SU-DHL-6 (cell line): ENCODE results near the gene TMCC3.

Experiments used
- H2AFZ ChIP-seq: fragments of 200-600 bp; sonication (generic); 2 replicates; pipeline ENCODE4 v1.6.1; 2014; ENCODE audit warnings: low read depth, mild to moderate bottlenecking, moderate library complexity, mixed read lengths, antibody characterized with exemption, low read length; ENCODE audit not compliant: severe bottlenecking
- H3F3A ChIP-seq: fragments of 200-600 bp; shearing (Covaris generic); 2 replicates; pipeline ENCODE4 v1.6.0; 2016; ENCODE audit warnings: antibody characterized with exemption, mild to moderate bottlenecking; ENCODE audit not compliant: insufficient read depth
- H3K27ac ChIP-seq: fragments of 200-600 bp; sonication (generic); 2 replicates; pipeline ENCODE4 v1.5.1; 2016; ENCODE audit warnings: low read depth, mild to moderate bottlenecking, low read length, moderate library complexity, mixed read lengths
- H3K27me3 ChIP-seq: fragments of 200-600 bp; sonication (generic), shearing (Covaris generic); 2 replicates; pipeline ENCODE4 v1.6.0; 2014; ENCODE audit warnings: mild to moderate bottlenecking, low read length
- H3K36me3 ChIP-seq: fragments of 200-600 bp; sonication (generic); 2 replicates; pipeline ENCODE4 v1.6.1; 2014; ENCODE audit warnings: mild to moderate bottlenecking, low read length, mixed read lengths
- H3K4me2 ChIP-seq: fragments of 300-600, 200-600 bp; shearing (Covaris generic), sonication (generic); 2 replicates; pipeline ENCODE4 v1.6.0; 2014; ENCODE audit warnings: low read length, low read depth, mild to moderate bottlenecking; ENCODE audit not compliant: poor library complexity, severe bottlenecking
- H3K4me3 ChIP-seq: fragments of 200-600 bp; sonication (generic); 2 replicates; pipeline ENCODE4 v1.5.1; 2014; ENCODE audit warnings: antibody characterized with exemption, low read length, mild to moderate bottlenecking, mixed read lengths; ENCODE audit not compliant: insufficient read depth, poor library complexity, severe bottlenecking
- H3K79me2 ChIP-seq: fragments of 200-600 bp; sonication (generic); 2 replicates; pipeline ENCODE4 v1.6.1; 2014; ENCODE audit warnings: mild to moderate bottlenecking, low read length, moderate library complexity; ENCODE audit not compliant: insufficient read depth
- H3K9ac ChIP-seq: fragments of 200-600 bp; sonication (generic); 2 replicates; pipeline ENCODE4 v1.7.0; 2014; ENCODE audit warnings: mild to moderate bottlenecking, low read length
- H3K9me2 ChIP-seq: fragments of 200-600 bp; sonication (generic); replicated peaks from 2 replicates; pipeline ENCODE4 v1.6.1; 2014; ENCODE audit warnings: low read length; ENCODE audit not compliant: insufficient read depth
- H3K9me3 ChIP-seq: fragments of 200-600 bp; sonication (generic); 2 replicates; pipeline ENCODE4 v1.6.1; 2014; ENCODE audit warnings: low read length, mixed read lengths; ENCODE audit not compliant: insufficient read depth
- H4K20me1 ChIP-seq: fragments of 200-600 bp; sonication (generic); 2 replicates; pipeline ENCODE4 v1.6.1; 2014; ENCODE audit warnings: low read depth, mild to moderate bottlenecking, antibody characterized with exemption, low read length, moderate library complexity, mixed read lengths
- EZH2phosphoT487 ChIP-seq: fragments of 200-600 bp; sonication (generic), shearing (Covaris generic); conservative IDR thresholded peaks from 2 replicates; pipeline ENCODE4 v1.6.1; 2018; ENCODE audit warnings: mild to moderate bottlenecking, antibody characterized with exemption, low read length, moderate library complexity, mixed read lengths
- TF ChIP-seq, protein P1 (sequence below): fragments of 200-600 bp; sonication (generic); IDR thresholded peaks from one replicate; pipeline ENCODE4 v1.5.1; 2017; ENCODE audit warnings: antibody characterized with exemption, mild to moderate bottlenecking, low read length, moderate library complexity; ENCODE audit not compliant: insufficient read depth, poor library complexity, severe bottlenecking

TMCC3 gene

DNA sequence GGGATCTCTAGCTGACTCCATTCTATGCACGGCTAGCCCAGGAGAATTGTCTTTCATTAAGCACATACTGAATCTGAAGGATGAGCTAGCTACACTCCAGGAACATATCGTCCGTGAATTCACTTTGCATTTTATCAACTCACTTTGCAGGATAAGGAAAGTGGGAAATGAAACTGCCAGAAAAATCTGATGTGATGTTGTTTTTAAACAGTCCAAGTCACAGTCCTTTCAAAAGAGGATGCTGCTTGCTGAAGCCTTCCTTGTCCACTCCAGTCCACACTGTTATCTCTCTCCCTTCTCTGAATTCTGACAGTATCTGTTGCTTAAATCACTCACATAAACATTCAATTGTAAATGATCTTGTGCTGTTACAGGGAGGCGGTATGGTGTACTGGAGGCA, 12.7 kb upstream of the TMCC3 start:
- H3F3A ChIP-seq: no peaks in the 10 kb centered on the region
- H4K20me1 ChIP-seq: no peaks in the 10 kb centered on the region; the same call in 1 of the 2 replicates
- TF ChIP-seq, protein P1, sequence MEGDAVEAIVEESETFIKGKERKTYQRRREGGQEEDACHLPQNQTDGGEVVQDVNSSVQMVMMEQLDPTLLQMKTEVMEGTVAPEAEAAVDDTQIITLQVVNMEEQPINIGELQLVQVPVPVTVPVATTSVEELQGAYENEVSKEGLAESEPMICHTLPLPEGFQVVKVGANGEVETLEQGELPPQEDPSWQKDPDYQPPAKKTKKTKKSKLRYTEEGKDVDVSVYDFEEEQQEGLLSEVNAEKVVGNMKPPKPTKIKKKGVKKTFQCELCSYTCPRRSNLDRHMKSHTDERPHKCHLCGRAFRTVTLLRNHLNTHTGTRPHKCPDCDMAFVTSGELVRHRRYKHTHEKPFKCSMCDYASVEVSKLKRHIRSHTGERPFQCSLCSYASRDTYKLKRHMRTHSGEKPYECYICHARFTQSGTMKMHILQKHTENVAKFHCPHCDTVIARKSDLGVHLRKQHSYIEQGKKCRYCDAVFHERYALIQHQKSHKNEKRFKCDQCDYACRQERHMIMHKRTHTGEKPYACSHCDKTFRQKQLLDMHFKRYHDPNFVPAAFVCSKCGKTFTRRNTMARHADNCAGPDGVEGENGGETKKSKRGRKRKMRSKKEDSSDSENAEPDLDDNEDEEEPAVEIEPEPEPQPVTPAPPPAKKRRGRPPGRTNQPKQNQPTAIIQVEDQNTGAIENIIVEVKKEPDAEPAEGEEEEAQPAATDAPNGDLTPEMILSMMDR: no peak
- TF ChIP-seq EZH2phosphoT487: no peak
- no peaks in the 10 kb centered on the region for H3K27me3 ChIP-seq
- no peak overlapping the region for H3K4me2 ChIP-seq
- no peak overlapping the region for H3K4me3 ChIP-seq
- no peaks in the 10 kb centered on the region for H3K9me2 ChIP-seq
- no peaks in the 10 kb centered on the region for H3K79me2 ChIP-seq
- H3K36me3 ChIP-seq: no peaks in the 10 kb centered on the region
- H3K27ac ChIP-seq: no peak overlapping the region
- no peak overlapping the region for H3K9ac ChIP-seq
- H2AFZ ChIP-seq: no peak overlapping the region
- H3K9me3 ChIP-seq: no peaks in the 10 kb centered on the region

DNA sequence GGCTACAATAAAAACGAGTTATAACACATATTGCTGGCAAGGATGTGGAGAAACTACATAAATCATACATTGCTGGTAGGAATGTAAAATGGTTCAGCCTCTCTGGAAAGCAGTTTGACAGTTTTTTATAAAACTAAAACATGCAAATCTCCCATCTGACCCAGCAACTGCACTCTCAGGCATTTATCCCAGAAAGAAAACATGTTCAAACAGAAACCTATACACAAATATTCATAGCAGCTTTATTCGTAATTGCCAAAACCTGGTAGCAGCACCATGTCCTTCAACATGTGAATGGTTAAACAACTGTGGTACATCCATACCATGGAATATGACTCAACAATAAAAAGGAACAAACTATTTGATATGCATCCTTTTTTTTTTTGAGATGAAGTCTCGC, 10.1 kb upstream of the TMCC3 start:
- Histone ChIP-seq H3K79me2 (no peaks in the 10 kb centered on the region), H3F3A (no peaks in the 10 kb centered on the region)

DNA sequence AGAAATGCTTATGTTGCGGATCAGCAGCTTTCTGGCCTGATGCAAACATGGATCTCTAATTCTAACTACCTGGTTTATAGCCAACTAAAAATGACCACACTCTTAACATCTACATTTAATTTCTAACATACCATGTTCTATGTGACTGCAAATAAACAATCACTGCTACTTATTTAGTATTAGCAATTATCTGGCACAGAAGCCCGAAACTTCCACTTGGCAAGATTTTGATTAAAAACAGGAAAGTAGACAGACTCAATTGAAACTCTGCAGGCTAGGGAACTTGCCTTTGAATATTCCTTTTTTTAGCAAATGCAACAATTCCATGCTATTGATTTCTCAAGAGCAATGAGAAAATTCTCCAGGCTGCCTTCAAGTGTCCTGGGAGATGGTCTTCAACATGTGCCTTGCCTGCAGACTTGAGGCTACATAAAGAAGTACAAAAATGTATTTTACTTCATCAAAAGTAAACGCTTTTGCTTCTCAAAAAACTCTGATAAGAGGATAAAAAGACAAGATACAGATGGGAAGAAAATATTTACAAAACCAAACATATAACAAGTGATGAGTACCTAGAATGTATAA, 9.1 kb upstream of the TMCC3 start:
- Histone ChIP-seq H3K4me2 (no peak overlapping the region), H3K9ac (no peak overlapping the region), H2AFZ (no peak overlapping the region), H4K20me1 (no peaks in the 10 kb centered on the region), H3K4me3 (no peak overlapping the region), H3K36me3 (no peaks in the 10 kb centered on the region), H3K27me3 (no peaks in the 10 kb centered on the region), H3K27ac (no peak overlapping the region), H3K9me3 (no peaks in the 10 kb centered on the region), H3F3A (no peaks in the 10 kb centered on the region), H3K79me2 (no peaks in the 10 kb centered on the region), H3K9me2 (no peaks in the 10 kb centered on the region)
- TF ChIP-seq, protein P1: no peak
- no peak for TF ChIP-seq EZH2phosphoT487

More for the DNA sequence above, 10.1 kb upstream of the TMCC3 start:
- Histone ChIP-seq H3K9ac (no peak overlapping the region), H3K9me2 (no peaks in the 10 kb centered on the region), H2AFZ (no peak overlapping the region), H3K27ac (no peak overlapping the region), H4K20me1 (no peaks in the 10 kb centered on the region), H3K36me3 (no peaks in the 10 kb centered on the region), H3K9me3 (no peaks in the 10 kb centered on the region), H3K4me2 (no peak overlapping the region), H3K27me3 (no peaks in the 10 kb centered on the region), H3K4me3 (no peak overlapping the region)
- TF ChIP-seq, protein P1: no peak
- no peak for TF ChIP-seq EZH2phosphoT487
